SW480 (cell line): ENCODE results near the gene VARS2.
"Not testable (repeated sequence)": the region's sequence is repeated elsewhere in the genome, so short reads cannot be mapped to it uniquely, and the experiment has no call there.

ENCODE experiments used
- DNase-seq: peaks from one replicate; pipeline ENCODE4 v3.0.0-alpha.2; 2016; ENCODE audit warnings: low spot score

Gene VARS2

GRCh38 chr6:30914076-30914853 is at the start of gene VARS2:
VARS2 (plus strand) TSS chr6:30914238; CDS start chr6:30914837, 599 bp downstream.
- peak; percentile 91 for DNase-seq

GRCh38 chr6:30864325-30864724 is 49.7 kb upstream of the VARS2 start:
- DNase-seq, result no peak

GRCh38 chr6:30869241-30869749 is 44.7 kb upstream of the VARS2 start:
- not testable (repeated sequence) for DNase-seq

- DNase-seq, result no peak
Measured at GRCh38 chr6:30870546-30870945, 43.5 kb upstream of the VARS2 start.

GRCh38 chr6:30871592-30872183 is 42.4 kb upstream of the VARS2 start:
- DNase-seq, result no peak

- DNase-seq, result no peak
Measured at GRCh38 chr6:30873137-30873640, 40.8 kb upstream of the VARS2 start.

- not testable (repeated sequence) for DNase-seq
Measured at GRCh38 chr6:30873795-30874194, 40.2 kb upstream of the VARS2 start.

- peak; percentile 19 for DNase-seq
Measured at GRCh38 chr6:30875244-30876038, 38.6 kb upstream of the VARS2 start.

- DNase-seq, result no peak
Measured at GRCh38 chr6:30876039-30876730, 37.9 kb upstream of the VARS2 start.

GRCh38 chr6:30877419-30878262 is 36.4 kb upstream of the VARS2 start:
- peak; percentile 85 for DNase-seq

GRCh38 chr6:30879684-30880427 is 34.2 kb upstream of the VARS2 start:
- no peak for DNase-seq

GRCh38 chr6:30880698-30881252 is 33.3 kb upstream of the VARS2 start:
- DNase-seq, result no peak

- DNase-seq, result no peak
Measured at GRCh38 chr6:30881392-30882203, 32.4 kb upstream of the VARS2 start.

GRCh38 chr6:30882204-30882758 is 31.8 kb upstream of the VARS2 start:
- peak; percentile 20 for DNase-seq

- peak; percentile 49 for DNase-seq
Measured at GRCh38 chr6:30882759-30883684, 31.0 kb upstream of the VARS2 start.

GRCh38 chr6:30883685-30884520 is 30.1 kb upstream of the VARS2 start, which contains the start of gene DDR1:
DDR1 (plus strand) TSS chr6:30884519; CDS start chr6:30888730, 4,211 bp downstream.
- DNase-seq, result peak; percentile 72
